Activated CD4-positive, alpha-beta T cell treated with anti-CD3 and anti-CD28 coated beads, Interleukin-2, amount 50 U/mL, for 4 hours (primary cell): ENCODE measurements around the gene PXDN.
"Not testable (repeated sequence)": the region's sequence is repeated elsewhere in the genome, so short reads cannot be mapped to it uniquely, and the experiment has no call there.

ENCODE experiments used
- DNase-seq, 2 experiments: peaks; one replicate each; pipeline ENCODE4 v3.0.0-alpha.2; 2020

Gene PXDN

DNA sequence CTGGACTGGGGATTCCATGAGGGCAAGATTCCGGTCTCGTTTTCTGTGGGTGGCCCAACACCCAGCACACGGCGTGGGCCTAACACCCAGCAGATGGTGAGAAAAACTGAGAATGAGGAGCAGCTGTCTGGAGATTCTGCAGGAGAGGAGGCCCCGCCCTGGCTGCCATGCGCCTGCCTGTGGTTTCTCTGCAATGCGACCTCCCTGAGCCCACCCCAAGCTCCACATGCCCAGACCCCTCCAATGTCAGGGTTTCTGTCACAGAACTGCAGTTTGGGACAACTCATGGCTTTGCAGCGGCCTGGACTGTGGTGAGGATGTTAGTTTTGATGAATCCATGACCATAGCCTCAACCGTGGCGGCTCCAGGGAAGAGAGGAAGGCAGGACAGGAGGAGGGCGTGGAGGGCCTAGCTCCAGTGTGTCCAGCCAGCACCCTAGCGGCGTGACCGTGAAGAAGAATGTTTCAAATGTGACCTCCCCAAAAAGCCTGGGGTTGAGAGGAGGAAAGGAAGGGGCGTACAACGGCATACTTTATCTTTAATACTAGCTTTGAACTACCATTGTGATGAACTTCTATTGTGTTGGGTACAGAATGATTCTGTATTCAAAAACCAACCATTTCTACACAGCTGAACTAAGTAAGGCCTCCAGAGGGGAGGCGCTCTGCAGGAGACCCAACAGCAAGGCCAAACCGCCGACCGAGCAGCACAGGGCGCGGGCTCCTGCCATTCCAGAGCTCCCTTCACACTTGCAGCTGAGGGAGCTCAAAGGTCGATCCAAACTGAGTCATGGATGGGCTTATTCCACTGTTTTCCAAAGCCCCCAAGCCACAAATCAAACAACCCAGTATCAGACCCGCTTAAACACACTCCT, 3.4 kb downstream of the PXDN start:
- DNase-seq, result no peak

DNA sequence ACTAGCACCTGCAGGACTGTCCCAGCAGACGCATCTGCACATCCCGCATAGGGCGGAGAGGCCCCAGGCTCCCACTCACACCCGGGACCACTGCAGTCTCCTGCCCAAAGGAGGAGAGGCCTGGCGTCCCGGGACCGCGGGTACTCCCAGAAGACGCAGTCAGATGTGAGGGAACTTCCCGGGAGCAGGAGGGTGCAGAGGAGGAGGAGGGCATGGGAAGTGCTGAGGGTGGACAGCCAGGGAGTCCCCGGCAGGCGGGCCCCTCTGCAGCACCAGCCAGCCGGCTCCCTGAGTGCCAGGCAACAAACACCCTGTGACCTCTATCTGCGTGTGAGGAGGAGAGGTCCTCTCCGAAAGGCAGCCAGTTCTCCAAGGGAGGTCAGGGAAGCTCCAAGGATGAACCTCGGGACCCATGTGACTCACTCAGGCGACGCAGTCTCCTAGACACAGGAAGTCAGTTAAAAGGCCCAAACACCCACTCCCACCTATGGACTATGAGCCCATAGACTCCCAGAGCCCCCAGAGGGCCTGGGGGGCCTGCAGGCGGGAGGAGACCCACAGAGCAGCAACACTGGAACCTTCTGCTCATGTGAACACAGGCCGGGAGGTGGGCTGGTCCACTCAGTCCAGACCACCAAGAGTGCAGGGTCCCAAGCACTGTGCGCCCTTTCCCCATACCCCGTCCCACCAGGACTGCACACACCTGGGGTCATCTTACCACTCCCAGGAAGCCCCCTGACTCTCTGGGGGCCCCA, 4.2 kb downstream of the PXDN start:
- DNase-seq, result no peak

GRCh38 chr2:1739322-1739957, 4.9 kb downstream of the PXDN start:
- DNase-seq, result no peak

DNA sequence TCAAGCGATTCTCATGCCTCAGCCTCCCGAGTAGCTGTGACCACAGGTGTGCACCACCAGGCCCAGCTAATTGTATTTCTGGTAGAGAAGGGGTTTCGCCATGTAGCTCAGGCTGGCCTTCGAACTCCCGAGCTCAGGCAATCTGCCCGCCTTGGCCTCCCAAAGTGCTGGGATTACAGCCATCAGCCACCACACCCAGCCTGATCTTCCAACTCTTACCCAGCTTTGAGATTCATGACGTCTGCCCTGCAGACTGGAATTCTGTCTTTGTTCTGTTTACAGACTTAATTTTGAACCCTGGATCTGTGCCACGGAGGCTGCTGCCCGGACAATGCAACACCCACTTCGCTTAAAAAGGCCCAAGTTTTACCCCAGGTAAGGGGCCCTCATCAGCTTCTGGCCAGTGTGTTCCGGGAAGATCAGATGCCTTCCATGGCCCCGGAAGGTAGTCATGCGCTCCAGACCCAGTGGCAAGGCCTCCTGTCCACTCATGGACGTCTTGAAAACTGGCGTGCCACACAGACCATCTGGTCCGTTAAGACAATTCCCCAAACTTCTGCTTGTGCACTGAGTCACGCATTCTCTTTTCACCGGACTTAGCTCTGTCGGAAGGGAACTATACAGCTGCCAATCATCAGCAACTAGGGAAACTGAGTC, 5.5 kb downstream of the PXDN start:
- no peak for DNase-seq

DNA sequence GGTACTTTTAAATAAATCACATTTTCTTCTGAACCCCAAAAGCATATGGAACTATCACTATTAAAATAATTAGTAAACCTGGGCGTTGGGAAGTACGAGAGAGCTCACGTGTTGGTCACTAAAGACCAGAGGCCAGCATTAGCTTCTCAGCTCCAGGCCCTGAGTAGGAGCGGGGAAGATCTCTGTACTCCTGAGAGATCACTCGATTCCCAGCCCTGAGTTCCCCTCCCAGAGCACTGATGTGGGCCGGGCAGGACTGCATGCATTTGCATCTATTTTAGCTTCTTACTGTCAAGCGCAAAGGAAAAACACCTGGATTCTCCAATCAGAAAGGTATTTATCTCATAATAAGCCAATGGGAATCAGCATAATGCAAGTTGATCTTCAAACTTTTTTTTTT, 6.2 kb downstream of the PXDN start:
- no peak for DNase-seq

DNA sequence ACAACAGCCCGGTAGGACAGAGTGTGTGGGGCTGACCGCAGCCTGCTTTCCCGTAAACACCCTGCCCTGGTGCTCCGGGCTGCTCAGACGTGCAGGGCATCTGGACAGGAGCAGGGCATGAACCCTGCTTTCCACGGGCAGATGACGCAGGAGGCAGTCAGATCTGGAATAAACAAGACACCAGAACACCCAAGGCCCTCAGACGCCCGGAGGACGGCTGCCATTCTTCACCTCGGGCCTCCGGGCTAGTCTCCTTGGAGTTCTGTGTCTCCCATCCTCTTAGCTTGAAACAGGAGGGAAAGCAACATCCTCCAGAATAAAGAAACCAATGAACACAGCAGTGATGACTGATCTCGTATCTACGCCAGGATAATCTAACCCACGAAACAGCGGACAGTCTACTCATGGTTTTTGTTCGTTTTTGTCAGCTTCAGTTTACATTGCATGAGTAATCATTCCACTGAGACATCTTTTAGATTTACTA, 7.3 kb downstream of the PXDN start:
- no peak for DNase-seq

- no peak for DNase-seq
Observed at GRCh38 chr2:1736045-1736444, 8.3 kb downstream of the PXDN start.

DNA sequence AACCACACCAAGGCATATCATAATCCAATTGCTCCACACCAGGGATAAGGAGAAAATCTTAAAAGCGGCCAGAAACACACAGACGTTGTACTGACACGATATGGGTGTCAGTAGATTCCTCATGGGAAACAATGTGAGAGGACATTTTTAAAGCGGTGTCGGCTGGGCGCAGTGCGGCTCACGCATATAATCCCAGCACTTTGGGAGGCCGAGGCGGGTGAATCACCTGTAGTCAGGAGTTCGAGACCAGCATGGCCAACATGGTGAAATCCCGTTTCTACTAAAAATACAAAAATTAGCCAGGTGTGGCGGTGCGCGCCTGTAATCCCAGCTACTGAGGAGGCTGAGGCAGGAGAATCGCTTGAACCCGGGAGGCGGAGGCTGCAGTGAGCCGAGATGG, 11.0 kb downstream of the PXDN start:
- not testable (repeated sequence) for DNase-seq

DNA sequence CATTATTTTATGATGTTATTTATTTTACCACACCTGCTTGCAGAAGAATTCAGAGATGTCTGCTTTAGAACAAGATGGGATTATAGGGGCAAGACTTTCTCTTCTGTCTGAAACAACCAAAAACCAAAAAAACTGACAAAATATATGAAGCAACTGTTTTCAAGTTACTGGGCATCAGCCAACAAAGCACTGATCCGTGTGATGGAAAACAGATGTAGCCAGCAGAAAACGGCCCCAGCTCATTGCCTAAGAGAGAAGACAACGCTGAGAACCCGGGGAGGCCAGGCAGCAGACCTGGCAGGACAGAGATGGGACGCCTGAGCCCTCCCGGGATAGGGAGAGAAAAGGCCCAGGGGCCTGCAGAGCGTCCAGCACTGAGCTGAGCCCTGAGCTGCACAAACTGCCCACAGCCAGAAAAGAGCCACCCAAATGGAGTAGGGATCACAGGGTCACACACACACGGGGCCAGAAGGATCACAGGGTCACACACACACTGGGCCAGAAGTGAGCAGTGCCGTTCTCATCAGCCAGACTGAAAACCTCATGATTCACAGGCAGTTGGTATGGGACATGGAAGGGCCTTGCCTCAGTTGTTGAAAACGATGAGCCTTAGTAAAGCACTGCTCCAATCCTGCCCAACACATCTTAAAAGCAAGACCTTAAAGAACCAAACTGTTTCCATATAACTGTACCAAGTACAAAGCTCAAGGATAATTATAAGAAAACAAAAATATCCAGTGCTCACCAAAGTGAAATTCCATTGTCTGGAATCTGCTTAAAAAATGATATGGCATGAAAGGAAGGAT, 12.1 kb downstream of the PXDN start:
- DNase-seq, result no peak

- no peak for DNase-seq
Observed at GRCh38 chr2:1731447-1731962, 12.8 kb downstream of the PXDN start.

- no peak for DNase-seq
Observed at GRCh38 chr2:1730015-1730927, 14.0 kb downstream of the PXDN start.

DNA sequence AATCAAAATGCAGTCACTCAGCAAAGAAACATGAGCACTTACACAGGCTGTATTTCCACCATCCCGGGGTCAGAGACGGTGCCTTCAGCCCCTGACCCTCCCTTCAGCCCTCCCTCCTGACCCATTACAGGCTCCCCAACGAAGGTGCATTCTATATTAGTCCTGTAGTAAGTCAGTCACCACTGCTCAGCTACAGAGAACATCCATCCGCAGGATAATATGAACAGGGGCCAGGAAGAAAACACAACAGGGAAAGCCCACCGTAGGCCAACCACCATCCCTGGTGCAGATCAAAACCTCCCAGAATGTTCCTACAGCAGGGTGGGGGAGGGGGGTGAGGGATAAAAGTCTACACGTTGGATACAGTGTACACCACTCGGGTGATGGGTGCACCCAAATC, 15.1 kb downstream of the PXDN start:
- no peak for DNase-seq

DNA sequence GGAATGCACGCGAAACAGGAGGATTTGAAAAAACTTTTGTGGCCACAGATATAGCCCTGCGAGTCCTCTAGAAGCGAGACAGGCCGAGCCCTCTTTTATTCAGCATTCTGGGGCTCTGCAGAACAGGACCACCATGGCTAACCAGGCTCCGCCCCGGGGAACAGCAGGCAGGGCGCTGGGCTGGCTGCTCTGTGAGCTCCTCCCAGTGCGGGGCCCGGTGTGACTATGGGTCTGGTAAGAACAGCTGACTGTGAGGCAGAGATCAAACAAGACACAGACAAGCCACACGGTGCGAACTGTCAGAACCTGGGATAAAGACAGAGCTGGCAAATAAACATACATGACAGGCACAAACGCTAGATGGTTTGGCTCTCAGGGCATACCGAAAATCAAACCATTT, 15.5 kb downstream of the PXDN start:
- no peak for DNase-seq

DNA sequence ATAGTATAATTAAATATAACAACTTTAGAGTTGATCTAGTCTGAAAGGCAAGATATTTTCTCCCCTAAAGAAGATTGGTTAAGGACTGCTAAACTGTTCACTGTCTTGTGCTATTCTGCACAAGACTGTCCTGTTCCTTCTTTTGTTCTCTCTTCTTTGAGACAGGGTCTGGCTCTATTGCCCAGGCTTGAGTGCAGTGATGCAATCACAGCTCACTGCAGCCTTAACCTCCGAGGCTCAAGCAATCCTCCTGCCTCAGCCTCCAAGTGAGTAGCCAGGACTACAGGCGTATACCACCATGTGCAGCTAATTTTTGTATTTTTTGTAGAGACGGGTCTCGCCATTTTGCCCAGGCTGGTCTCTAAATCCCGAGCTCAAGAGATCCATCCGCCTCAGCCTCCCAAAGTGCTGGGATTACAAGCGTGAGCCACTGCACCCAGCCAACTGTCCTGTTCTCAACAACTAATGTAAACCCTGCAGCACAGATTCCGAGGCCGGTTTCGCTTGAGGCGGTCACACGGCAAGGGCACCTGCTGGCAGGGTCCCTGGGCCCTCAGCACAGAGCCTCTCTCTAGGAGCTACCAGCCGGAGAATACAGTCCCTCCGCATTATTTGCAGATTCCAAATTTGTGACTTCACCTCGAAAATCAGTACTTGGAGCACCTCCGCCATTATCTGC, 16.4 kb downstream of the PXDN start:
- DNase-seq, result no peak

GRCh38 chr2:1727101-1727771, 17.1 kb downstream of the PXDN start:
- DNase-seq, result no peak

DNA sequence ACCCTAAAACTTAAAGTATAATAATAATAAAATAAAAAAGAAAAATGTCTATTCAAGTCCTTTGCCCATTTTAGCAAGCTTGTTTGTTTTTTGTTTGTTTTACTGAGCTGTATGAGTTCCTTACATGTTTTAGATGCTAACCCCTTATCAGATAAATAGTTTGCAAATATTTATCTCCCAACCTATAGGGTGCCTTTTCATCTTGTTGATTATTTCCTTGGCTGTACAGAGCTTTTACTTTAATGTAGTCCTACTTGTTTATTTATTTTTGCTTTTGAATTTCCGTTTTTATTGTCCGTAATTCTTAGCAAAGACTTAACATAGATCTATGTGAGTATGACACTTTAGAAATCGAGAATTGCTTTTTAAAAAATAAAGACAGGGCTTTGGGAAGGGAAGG, 17.8 kb downstream of the PXDN start:
- no peak for DNase-seq

GRCh38 chr2:1724351-1724750, 20.0 kb downstream of the PXDN start:
- not testable (repeated sequence) for DNase-seq

- no peak for DNase-seq
Observed at GRCh38 chr2:1723397-1724042, 20.8 kb downstream of the PXDN start.

DNA sequence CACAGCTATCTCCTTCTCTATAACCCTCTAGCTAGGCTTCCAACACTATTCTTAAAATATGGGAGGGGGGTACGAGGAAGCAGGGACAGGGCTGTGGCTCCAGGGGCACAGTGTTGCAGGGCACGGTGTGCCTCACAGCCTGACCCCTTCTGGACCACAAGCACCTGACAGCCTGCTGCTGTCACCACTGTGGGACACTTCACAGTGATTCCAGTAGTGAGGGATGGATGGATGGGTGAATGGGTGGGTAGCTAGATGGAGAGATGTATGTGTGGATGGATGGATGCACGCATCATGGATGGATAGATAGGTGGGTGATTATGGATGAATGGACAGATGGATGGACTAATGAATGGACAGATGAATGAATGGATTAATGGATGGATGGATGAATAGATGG, 21.6 kb downstream of the PXDN start:
- DNase-seq, result no peak
